Panc1 (cell line): ENCODE data around the gene SCYL2. TPM values are rescaled to one million over a fixed set of nuclear protein-coding genes. Genes with fewer than 3 reads are reported as not detected.

Experiments used
- ATAC-seq: fragments of 200-7000 bp; cut with Tn5 transposase; 2 replicates; pipeline ENCODE4 v1.9.1; 2020; ENCODE audit warnings: mild to moderate bottlenecking, moderate library complexity
- BruUV-seq: library from RNA; stranded (reverse); fragments of 400-500 nt; replicated peaks from 2 replicates; lab custom pipeline; 2021; lab: Mats Ljungman, UMichigan
- CTCF ChIA-PET: fragments of 300-600 bp; sonication (Branson Sonifier 250); formaldehyde crosslinking; loops from one replicate; lab custom pipeline; 2022; ENCODE audit warnings: antibody characterized with exemption; lab: Charles Lee
- POLR2A ChIA-PET: fragments of 300-600 bp; sonication (Branson Sonifier 250); formaldehyde crosslinking; loops from one replicate; lab custom pipeline; 2022; ENCODE audit warnings: antibody characterized with exemption; lab: Charles Lee
- DNase-seq: peaks from one replicate; pipeline ENCODE4 v3.0.0-alpha.2; 2010; ENCODE audit warnings: low read depth, low spot score
- H3K27ac ChIP-seq: 2 replicates; pipeline ENCODE4 v1.5.1; 2011; ENCODE audit warnings: mild to moderate bottlenecking, low read length, inconsistent platforms
- H3K27me3 ChIP-seq: fragments of 200-500 bp; sonication (Bioruptor generic); 2 replicates; pipeline ENCODE4 v1.6.0; 2014; ENCODE audit warnings: low read length, inconsistent platforms; ENCODE audit not compliant: control insufficient read depth, insufficient read depth
- H3K36me3 ChIP-seq: fragments of 200-500 bp; sonication (Bioruptor generic); 2 replicates; pipeline ENCODE4 v1.5.1; 2014; ENCODE audit warnings: inconsistent platforms, mild to moderate bottlenecking, low read length, moderate library complexity; ENCODE audit not compliant: control insufficient read depth, insufficient read depth
- H3K4me1 ChIP-seq: 2 replicates; pipeline ENCODE4 v1.5.1; 2011; ENCODE audit warnings: inconsistent platforms, mild to moderate bottlenecking, low read length, moderate library complexity; ENCODE audit not compliant: control insufficient read depth, insufficient read depth
- H3K4me3 ChIP-seq, 2 experiments: 2 replicates each; pipeline ENCODE4 v1.5.1; 2011 to 2012; ENCODE audit warnings: low read depth in 2 of 2, low read length in 2 of 2, mild to moderate bottlenecking in 2 of 2, inconsistent platforms in 1 of 2, moderate library complexity in 1 of 2
- H3K9me3 ChIP-seq: fragments of 200-500 bp; sonication (Bioruptor generic); 2 replicates; pipeline ENCODE4 v1.5.1; 2014; ENCODE audit warnings: low read depth, mild to moderate bottlenecking, inconsistent platforms, low read length, moderate library complexity; ENCODE audit not compliant: control insufficient read depth, insufficient read depth
- CTCF ChIP-seq: fragments of 450-650 bp; IDR thresholded peaks from 2 replicates; pipeline ENCODE4 v1.5.1; 2017; ENCODE audit warnings: mild to moderate bottlenecking
- POLR2AphosphoS5 ChIP-seq: IDR thresholded peaks from 2 replicates; pipeline ENCODE4 v1.6.1; 2012; ENCODE audit warnings: mild to moderate bottlenecking, low read depth, low read length, moderate library complexity
- REST ChIP-seq, 2 experiments: IDR thresholded peaks; 2 replicates each; pipeline ENCODE4 v1.6.1; 2011 to 2012; ENCODE audit warnings: low read depth in 2 of 2, control low read depth in 1 of 2, low read length in 1 of 2, mild to moderate bottlenecking in 1 of 2, moderate library complexity in 1 of 2; ENCODE audit not compliant: insufficient read depth in 1 of 2
- SIN3A ChIP-seq: IDR thresholded peaks from 2 replicates; pipeline ENCODE4 v1.6.1; 2012; ENCODE audit warnings: low read depth, mild to moderate bottlenecking, low read length, moderate library complexity, borderline replicate concordance; ENCODE audit not compliant: insufficient read depth
- TCF7L2 ChIP-seq: IDR thresholded peaks from 2 replicates; pipeline ENCODE4 v1.6.1; 2011; ENCODE audit warnings: mild to moderate bottlenecking, low read depth, low read length, inconsistent platforms
- in situ Hi-C: cut with HindIII; loops from 2 replicates; pipeline ENCODE4 v1.10.0; 2016; ENCODE audit warnings: low sequenced_read_pairs, low pct_unique_long_range_greater_than_20kb
- intact Hi-C: fragments of 100-400 bp; cut with micrococcal nuclease; formaldehyde crosslinking; loops from one replicate; pipeline ENCODE4 v1.10.0; 2022; ENCODE audit not compliant: unreplicated experiment
- total RNA-seq: library from RNA; stranded (reverse); gene quantifications from one replicate; pipeline ENCODE4 v1.2.1, GENCODE V29; 2021; ENCODE audit not compliant: unreplicated experiment

SCYL2 gene
- total RNA-seq, 1 experiment from 2014 or later: 45.3 TPM

GRCh38 chr12:100268835-100269564, 2.0 kb downstream of the SCYL2 start:
- POLR2A ChIA-PET: no interaction called here
- Histone ChIP-seq H3K36me3 (peaks cover 2% of the 10 kb centered on the region; the same call in 1 of the 2 replicates), H3K27ac (peak overlapping the region; percentile 76), H3K4me1 (peaks cover 8% of the 10 kb centered on the region; the same call in 1 of the 2 replicates), H3K9me3 (no peaks in the 10 kb centered on the region), H3K4me3 (peak overlapping the region; percentile 60 to 91), H3K27me3 (no peaks in the 10 kb centered on the region)
- TF ChIP-seq POLR2AphosphoS5 (no peak), REST (IDR thresholded peaks at IDR 0.05; ENCODE audit: insufficient read depth in 1 of 2, low read depth in 2 of 2, low read length in 1 of 2) (no peak), TCF7L2 (no peak)
- BruUV-seq: no TSS peak
- ATAC-seq: no peak
- intact Hi-C loops (no loop called here), in situ Hi-C loops (no loop called here)
- DNase-seq: no peak
- CTCF ChIA-PET: no interaction called here

- TF ChIP-seq CTCF: no peak
- TF ChIP-seq REST (IDR thresholded peaks at IDR 0.05; ENCODE audit: insufficient read depth in 1 of 2, low read depth in 2 of 2, low read length in 1 of 2): no peak
- no peak for TF ChIP-seq SIN3A
- TF ChIP-seq TCF7L2: no peak
- TF ChIP-seq POLR2AphosphoS5: no peak
- POLR2A ChIA-PET: no interaction called here
- CTCF ChIA-PET: no interaction called here
Observed at GRCh38 chr12:100273782-100274181, 6.8 kb downstream of the SCYL2 start.

More at GRCh38 chr12:100273782-100274181, 6.8 kb downstream of the SCYL2 start:
- Histone ChIP-seq H3K27me3 (no peaks in the 10 kb centered on the region), H3K4me3 (no peak overlapping the region), H3K4me1 (peaks cover 5% of the 10 kb centered on the region; the same call in 1 of the 2 replicates), H3K9me3 (no peaks in the 10 kb centered on the region), H3K36me3 (no peaks in the 10 kb centered on the region), H3K27ac (no peak overlapping the region)
- DNase-seq (no peak), ATAC-seq (no peak)
- intact Hi-C loops (no loop called here), in situ Hi-C loops (no loop called here)
- BruUV-seq: no TSS peak
